GM18507 (cell line): Measurements from ENCODE around the gene PKHD1.

Source experiments
- DNase-seq: peaks from one replicate; pipeline ENCODE4 v3.0.0; 2011; ENCODE audit warnings: low read depth; ENCODE audit not compliant: insufficient read length; ENCODE audit errors: extremely low spot score
- FAIRE-seq: peaks from 2 replicates; lab custom pipeline; 2011; peaks lifted over from hg19 to GRCh38; lab: Jason Lieb, UNC

The PKHD1 gene

GRCh38 chr6:51675020-51675921, 412.1 kb downstream of the PKHD1 start:
- DNase-seq (no peak), FAIRE-seq (no peak)

- FAIRE-seq (no peak), DNase-seq (no peak)
Observed at GRCh38 chr6:51663525-51663924, 423.9 kb downstream of the PKHD1 start.

- no peak for FAIRE-seq
- no peak for DNase-seq
Observed at GRCh38 chr6:51660767-51661166, 426.6 kb downstream of the PKHD1 start.

DNA sequence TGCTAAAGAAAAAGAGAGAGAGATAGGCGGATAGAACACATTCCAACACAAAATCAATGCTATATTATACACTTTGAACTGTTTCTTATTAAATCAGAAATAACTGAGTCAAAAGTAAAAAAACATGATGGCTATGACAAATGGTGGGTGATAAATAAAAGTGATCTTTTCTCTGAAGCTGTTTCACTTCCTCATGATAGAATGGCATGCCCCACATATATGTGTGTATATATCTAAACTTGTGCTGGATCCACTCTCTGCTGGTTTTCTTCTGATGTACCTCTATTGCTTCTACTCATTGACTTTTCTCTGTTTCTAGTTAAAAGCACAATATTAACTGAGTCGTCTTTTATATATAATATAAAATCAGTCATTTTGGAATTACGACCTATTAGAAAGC, 429.9 kb downstream of the PKHD1 start:
- DNase-seq: no peak
- FAIRE-seq: no peak

- no peak for DNase-seq
- no peak for FAIRE-seq
Observed at GRCh38 chr6:51655517-51655916, 431.9 kb downstream of the PKHD1 start.

DNA sequence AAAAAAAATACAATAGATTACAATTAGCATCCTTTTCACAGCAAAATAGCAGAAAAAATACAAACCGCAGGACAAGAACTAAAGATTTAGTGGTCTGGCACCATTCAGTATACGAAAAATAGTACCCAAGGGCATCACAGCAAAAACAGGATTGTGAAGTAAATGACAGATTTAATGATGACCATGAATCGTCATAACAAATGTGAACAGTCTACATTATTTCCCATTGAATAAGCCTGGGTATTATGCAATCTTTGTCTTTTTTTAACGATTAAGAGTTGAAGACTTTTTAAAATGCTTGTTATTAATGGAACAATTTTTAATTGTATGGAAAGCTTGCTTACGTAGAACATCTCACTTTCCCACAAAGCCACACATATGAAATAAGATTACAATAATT, 432.8 kb downstream of the PKHD1 start:
- FAIRE-seq (no peak), DNase-seq (no peak)

DNA sequence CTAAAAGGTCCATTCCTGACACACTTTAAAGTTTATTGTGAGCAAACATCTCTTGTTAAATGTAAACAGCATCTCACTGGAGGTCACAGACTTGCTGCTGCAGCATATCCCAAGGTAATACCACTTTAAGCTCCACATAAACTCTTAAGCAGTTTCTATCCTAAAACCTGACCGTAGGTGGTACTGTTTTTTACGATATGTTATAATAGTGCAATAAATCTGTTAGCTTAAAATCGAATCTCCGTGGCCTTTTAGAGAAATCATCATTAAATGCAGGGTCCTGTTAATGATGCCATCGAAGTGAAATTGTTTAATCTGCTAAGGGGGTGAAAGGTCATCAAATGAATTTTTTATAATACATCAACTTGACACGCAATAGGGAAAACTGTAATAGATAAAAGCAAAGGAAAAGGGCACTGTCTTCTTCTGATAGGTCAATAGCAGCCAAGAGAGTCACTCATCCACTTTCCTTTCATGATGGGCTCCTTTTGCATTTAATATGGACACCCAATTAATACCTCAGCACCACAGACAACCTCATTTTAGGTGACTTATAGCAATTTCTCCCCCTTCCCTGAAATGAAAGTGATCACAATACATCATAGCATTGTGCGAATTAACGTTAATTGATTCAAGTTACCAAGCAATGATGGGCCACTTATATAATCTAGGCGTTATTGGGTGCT, 436.1 kb downstream of the PKHD1 start:
- DNase-seq (no peak), FAIRE-seq (no peak)

DNA sequence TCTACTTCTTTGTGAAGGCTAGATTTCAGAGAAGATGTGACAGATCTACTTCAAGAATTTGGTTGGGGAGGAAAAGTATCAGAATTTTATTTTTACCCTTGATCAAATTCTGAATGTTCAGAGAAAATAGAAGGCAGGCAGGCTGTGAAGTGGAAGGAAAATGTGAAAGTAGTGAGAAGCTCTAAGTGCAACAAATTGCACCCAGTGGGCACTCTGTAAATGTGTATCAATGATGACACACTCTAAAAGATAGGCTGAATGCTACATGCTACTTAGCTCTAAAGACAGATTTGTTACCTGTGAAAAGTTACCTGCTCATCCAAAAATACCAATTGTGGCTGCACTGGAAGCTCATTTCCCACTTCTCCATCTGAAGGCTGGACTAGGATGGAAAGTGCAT, 438.6 kb downstream of the PKHD1 start:
- DNase-seq (no peak), FAIRE-seq (no peak)

DNA sequence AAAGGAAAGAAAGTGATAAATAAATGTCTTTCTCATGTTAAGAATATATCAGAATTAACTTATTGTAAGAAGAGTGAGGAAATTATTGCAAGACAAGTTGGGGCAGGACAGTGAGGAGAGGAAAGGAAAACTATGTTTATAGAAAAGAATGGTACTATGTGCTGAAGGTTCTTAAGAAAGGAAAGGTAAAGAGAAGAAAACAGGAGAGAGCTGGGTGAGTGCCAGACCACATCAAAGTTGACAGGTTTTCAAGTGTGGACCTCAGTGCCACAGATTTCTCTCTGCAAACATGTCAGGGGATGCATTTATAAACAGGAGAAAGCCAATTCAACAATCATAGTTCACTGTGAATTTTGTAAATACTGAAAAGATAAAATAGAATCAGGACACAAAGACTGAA, 439.2 kb downstream of the PKHD1 start:
- no peak for FAIRE-seq
- no peak for DNase-seq

DNA sequence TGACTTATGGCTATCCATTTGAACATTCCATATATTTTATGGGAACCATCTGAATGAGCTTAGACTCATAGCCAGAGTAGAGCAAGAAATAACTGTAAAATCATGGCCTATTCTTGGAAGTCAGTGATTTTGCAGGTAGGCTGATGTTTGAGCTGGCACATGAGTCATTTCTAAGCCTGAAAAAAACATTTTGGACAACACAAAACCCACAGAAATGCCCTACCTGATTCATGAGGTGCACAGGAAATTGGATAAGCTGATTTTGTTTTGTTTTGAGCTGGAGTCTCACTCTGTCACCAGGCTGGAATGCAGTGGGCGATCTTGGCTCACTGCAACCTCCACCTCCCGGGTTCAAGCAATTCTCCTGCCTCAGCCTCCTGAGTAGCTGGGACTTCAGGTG, 443.0 kb downstream of the PKHD1 start:
- no peak for FAIRE-seq
- no peak for DNase-seq

DNA sequence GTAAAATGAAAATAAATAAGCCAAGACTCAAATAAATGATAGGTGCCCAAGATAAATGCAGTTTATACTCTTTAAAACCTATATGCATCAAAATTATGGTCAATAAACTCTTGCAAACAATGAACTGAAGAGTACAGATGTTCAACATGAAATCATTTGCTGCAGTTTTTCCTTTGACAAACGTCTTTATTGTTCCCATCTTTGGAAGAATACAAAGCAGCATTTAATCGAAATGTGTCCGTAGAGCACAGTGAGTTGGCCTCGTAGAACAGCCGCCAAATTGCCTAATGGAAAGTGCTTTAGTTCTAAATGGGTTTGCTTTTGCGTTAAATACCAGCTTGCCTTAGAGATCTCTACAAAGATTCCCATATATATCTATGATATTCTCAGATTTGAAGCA, 447.4 kb downstream of the PKHD1 start:
- no peak for DNase-seq
- FAIRE-seq: no peak

GRCh38 chr6:51633424-51633823, 454.0 kb downstream of the PKHD1 start:
- FAIRE-seq (no peak), DNase-seq (no peak)

DNA sequence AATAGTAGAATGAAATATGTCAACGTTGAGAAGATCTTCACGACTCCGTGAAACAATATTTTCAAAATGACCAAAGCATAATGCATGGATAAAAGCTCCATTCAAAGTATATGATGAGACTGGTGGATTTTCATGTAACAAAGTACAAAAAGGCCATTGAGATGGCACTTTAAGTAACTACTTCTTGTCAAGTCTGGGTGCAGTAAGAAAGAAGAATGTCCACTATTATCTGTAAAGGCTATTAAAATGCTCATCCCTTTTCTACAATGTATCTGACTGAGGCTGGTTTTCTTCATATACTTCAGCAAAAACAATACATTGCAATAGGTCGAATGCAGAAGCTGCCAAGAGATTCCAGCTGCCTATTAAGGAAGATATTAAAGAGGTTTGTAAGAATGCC, 457.4 kb downstream of the PKHD1 start:
- DNase-seq (no peak), FAIRE-seq (no peak)

- DNase-seq (no peak), FAIRE-seq (no peak)
Observed at GRCh38 chr6:51626391-51626790, 461.0 kb downstream of the PKHD1 start.

GRCh38 chr6:51625566-51625965, 461.8 kb downstream of the PKHD1 start:
- DNase-seq (no peak), FAIRE-seq (no peak)

GRCh38 chr6:51620971-51621370, 466.4 kb downstream of the PKHD1 start:
- no peak for FAIRE-seq
- DNase-seq: no peak

DNA sequence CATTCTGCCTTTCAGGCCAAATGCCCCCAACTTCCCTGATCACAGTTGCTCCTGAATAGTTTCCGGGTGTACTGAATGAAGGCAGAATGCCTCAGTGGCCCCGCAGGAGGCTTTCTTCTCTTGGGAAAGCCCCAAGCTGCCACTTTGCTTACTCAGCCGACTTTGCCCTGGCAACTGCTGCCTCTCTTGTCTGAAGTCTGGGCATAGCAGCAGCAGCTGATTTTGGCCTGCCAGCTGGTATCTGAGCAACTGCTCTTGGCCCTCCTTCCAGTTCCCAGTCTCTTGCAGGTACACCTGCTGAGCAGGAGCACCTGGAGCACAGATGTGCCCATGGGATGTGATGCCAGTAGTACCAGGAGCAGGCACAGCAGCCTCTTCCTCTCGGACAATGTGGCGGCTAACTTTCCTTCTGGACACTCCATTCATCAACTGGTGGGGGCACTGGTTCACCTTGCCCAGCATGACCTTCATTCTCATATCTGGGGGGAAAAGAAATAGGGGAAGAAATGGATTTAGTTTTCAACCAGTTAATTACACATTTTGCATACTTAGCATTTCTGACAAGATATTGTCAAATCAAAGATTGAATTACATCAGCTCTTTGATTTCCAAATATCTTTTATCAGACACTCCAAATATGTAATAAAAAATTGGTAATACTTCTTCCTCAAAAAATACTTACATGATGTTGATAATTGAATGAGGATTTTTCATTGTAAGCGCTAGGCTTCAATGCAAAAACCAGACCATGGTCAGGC, 468.2 kb downstream of the PKHD1 start:
- DNase-seq: no peak
- FAIRE-seq: no peak

DNA sequence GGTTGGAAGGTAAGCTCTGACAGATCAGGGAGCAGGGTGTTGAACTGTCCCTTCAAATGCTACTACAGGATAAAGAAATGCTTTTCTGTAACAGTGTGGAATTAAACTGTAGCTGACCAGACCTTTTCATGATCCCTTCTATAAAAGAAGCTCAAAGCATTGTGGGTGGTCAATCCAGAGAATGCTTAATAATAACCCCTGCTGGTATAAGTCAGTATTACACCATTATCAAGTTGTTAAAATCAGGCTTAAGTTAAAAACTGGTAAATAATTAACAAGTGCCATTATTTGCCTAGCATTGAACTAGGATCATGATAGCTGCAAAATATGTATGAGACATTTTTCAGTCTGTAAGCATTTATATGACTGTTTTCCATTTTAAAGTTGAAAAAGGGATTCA, 468.9 kb downstream of the PKHD1 start:
- DNase-seq: no peak

GRCh38 chr6:51617751-51618150, 469.7 kb downstream of the PKHD1 start:
- no peak for FAIRE-seq

More for the DNA sequence above, 468.9 kb downstream of the PKHD1 start:
- no peak for FAIRE-seq

DNA sequence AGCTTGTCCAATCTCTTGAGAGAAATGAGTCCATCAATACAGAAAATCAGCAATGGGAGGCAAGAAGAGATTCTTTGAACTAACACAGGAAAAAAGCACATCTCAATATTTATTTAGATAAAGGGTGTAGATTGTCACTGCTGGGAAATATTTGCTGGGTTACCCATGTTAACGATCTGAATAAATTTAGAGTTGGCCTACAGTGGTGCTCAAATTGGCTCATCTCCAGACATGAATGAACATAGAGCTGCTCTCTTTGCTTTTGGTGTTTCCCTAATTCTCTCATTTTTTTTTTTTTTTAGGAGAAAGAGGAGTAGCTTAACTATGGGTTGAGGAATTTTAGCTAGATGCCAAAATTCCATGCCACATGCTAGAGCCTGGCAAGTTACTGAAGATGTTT, 471.2 kb downstream of the PKHD1 start:
- FAIRE-seq (no peak), DNase-seq (no peak)

More at GRCh38 chr6:51617751-51618150, 469.7 kb downstream of the PKHD1 start:
- DNase-seq: no peak
